ENCODE measurements around the gene UTP11.

GRCh38 chr1:38060498-38060897, 48.0 kb downstream of the UTP11 start:
- no peak for TF ChIP-seq EZH2phosphoT487 (IDR thresholded peaks at IDR 0.05; ENCODE audit: insufficient read depth, low read depth)
- no peak for TF ChIP-seq EZH2 (IDR thresholded peaks at IDR 0.05; ENCODE audit: insufficient read depth, poor library complexity, severe bottlenecking)

All from GM23248 (cell line).